Hepatocyte (in vitro differentiated cells): ENCODE results near the gene KDM4D. TPM values are rescaled to one million over a fixed set of nuclear protein-coding genes. Genes with fewer than 3 reads are reported as not detected.
"Not testable (repeated sequence)": the region's sequence is repeated elsewhere in the genome, so short reads cannot be mapped to it uniquely, and the experiment has no call there.

Source experiments
- DNase-seq: peaks from one replicate; pipeline ENCODE4 v3.0.0-alpha.2; 2016; ENCODE audit warnings: low spot score
- H2AFZ ChIP-seq: fragments of 200-600 bp; sonication (generic); 2 replicates; pipeline ENCODE4 v1.6.0; 2016; ENCODE audit warnings: antibody characterized with exemption, mild to moderate bottlenecking
- H3K27ac ChIP-seq: fragments of 200-600 bp; sonication (generic); 2 replicates; pipeline ENCODE4 v1.5.1; 2016; ENCODE audit warnings: mild to moderate bottlenecking
- H3K27me3 ChIP-seq: fragments of 200-600 bp; sonication (generic); 2 replicates; pipeline ENCODE4 v1.6.1; 2016
- H3K36me3 ChIP-seq: fragments of 200-600 bp; sonication (generic); replicated peaks from 2 replicates; pipeline ENCODE4 v1.5.1; 2016; ENCODE audit warnings: low read depth; ENCODE audit not compliant: insufficient read depth
- H3K4me1 ChIP-seq: fragments of 200-600 bp; sonication (generic); 2 replicates; pipeline ENCODE4 v1.5.1; 2016; ENCODE audit warnings: mild to moderate bottlenecking, moderate library complexity; ENCODE audit not compliant: insufficient read depth
- H3K4me2 ChIP-seq: fragments of 200-600 bp; sonication (generic); 2 replicates; pipeline ENCODE4 v1.6.0; 2016
- H3K4me3 ChIP-seq: fragments of 200-600 bp; sonication (generic); 2 replicates; pipeline ENCODE4 v1.5.1; 2016; ENCODE audit warnings: mild to moderate bottlenecking
- H3K79me2 ChIP-seq: fragments of 200-600 bp; sonication (generic); 2 replicates; pipeline ENCODE4 v1.6.0; 2017; ENCODE audit warnings: mild to moderate bottlenecking
- H3K9me2 ChIP-seq: fragments of 200-600 bp; sonication (generic); replicated peaks from 2 replicates; pipeline ENCODE4 v1.6.0; 2017; ENCODE audit warnings: mild to moderate bottlenecking; ENCODE audit not compliant: insufficient read depth
- H3K9me3 ChIP-seq: fragments of 200-600 bp; sonication (generic); 2 replicates; pipeline ENCODE4 v1.5.1; 2016; ENCODE audit warnings: low read depth, mild to moderate bottlenecking
- H4K20me1 ChIP-seq: fragments of 200-600 bp; sonication (generic); 2 replicates; pipeline ENCODE4 v1.6.0; 2016; ENCODE audit warnings: mild to moderate bottlenecking; ENCODE audit not compliant: insufficient read depth, poor library complexity, severe bottlenecking
- CTCF ChIP-seq: fragments of 200-600 bp; sonication (generic); IDR thresholded peaks from 2 replicates; pipeline ENCODE4 v1.5.1; 2016; ENCODE audit warnings: antibody characterized with exemption, mild to moderate bottlenecking; ENCODE audit not compliant: poor library complexity
- EZH2 ChIP-seq: fragments of 200-600 bp; sonication (generic); IDR thresholded peaks from 2 replicates; pipeline ENCODE4 v1.6.1; 2016; ENCODE audit warnings: antibody characterized with exemption, mild to moderate bottlenecking, borderline replicate concordance
- EZH2phosphoT487 ChIP-seq: fragments of 200-600 bp; sonication (generic); IDR thresholded peaks from one replicate; pipeline ENCODE4 v1.6.1; 2018; ENCODE audit warnings: antibody characterized with exemption, mild to moderate bottlenecking, low read depth, moderate library complexity; ENCODE audit not compliant: unreplicated experiment, severe bottlenecking
- WGBS: methylation state at CpG from one replicate; pipeline ENCODE4 v1.1.6; 2016; ENCODE audit warnings: low lambda C conversion rate; ENCODE audit errors: missing lambda C conversion rate; 5-methylcytosine and 5-hydroxymethylcytosine counted together
- polyA plus RNA-seq: library from polyadenylated mRNA; unstranded; fragments of >200 nt; fragmentation: Nextera tagmentation; extraction: Ambion mirVana; gene quantifications from 2 replicates; pipeline ENCODE4 v1.2.1, GENCODE V29; 2016
- total RNA-seq: library from RNA; depleted of rRNA; stranded (reverse); fragments of >200 nt; gene quantifications from 2 replicates; pipeline ENCODE4 v1.2.3, GENCODE V29; 2014

Gene KDM4D
- total and polyA plus RNA-seq, 2 experiments from 2014 or later: 0.46 to 0.80 TPM

- no peaks in the 10 kb centered on the region for H3K4me1 ChIP-seq
- no peaks in the 10 kb centered on the region for H3K9me2 ChIP-seq
Measured at GRCh38 chr11:95024958-95025357, 51.4 kb downstream of the KDM4D start, which contains the start of gene KDM4E. KDM4E (plus strand) TSS chr11:95025258; CDS start chr11:95025558, 300 bp downstream.

DNA sequence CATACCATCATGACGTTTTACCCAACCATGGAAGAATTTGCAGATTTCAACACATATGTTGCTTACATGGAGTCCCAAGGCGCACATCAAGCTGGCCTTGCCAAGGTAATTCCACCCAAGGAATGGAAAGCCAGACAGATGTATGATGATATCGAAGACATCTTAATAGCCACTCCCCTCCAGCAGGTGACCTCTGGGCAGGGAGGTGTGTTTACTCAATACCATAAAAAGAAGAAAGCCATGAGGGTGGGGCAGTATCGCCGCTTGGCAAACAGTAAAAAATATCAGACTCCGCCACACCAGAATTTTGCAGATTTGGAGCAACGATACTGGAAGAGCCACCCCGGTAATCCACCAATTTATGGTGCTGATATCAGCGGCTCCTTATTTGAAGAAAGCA, 52.1 kb downstream of the KDM4D start:
- H3K4me3 ChIP-seq, DNase-seq, H3K9me2 ChIP-seq, H3K9me3 ChIP-seq, H3K4me2 ChIP-seq, H2AFZ ChIP-seq, H3K4me1 ChIP-seq, H3K27me3 ChIP-seq, H3K79me2 ChIP-seq, H3K36me3 ChIP-seq, H4K20me1 ChIP-seq, H3K27ac ChIP-seq: not testable (repeated sequence)
- WGBS: 91% methylated on average over 9 of the region's 9 CpGs

More at GRCh38 chr11:95024958-95025357, 51.4 kb downstream of the KDM4D start, which contains the start of gene KDM4E:
- TF ChIP-seq EZH2phosphoT487 (no peak), CTCF (no peak), EZH2 (no peak)
- WGBS: 100% methylated on average over 1 of the region's 1 CpG
- Histone ChIP-seq H3K27ac (no peak within 1 kb of the TSS), H3K9me3 (no peaks in the 10 kb centered on the region), H2AFZ (no peak within 1 kb of the TSS), H4K20me1 (no peaks in the 10 kb centered on the region), H3K27me3 (no peaks in the 10 kb centered on the region), H3K4me3 (no peak within 1 kb of the TSS), H3K79me2 (no peaks in the 10 kb centered on the region), H3K4me2 (no peak within 1 kb of the TSS), H3K36me3 (no peaks in the 10 kb centered on the region)
- DNase-seq: no peak

DNA sequence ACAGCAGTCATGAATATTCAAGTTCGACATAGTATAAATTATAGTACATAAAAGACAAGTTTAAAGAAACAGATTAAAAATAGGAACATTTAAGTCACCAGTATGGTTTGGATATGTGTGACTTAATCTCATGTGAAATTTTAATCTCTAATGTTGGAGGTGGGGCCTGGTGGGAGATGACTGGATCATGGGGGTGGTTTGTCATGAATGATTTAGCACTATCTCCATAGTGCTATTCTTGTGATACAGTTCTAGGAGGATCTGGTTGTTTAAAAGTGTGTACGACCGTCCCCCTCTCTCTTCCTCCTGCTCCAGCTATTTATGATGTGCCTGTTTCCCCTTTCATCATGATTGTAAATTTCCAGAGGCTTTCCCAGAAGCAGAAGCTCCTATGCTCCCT, 54.8 kb downstream of the KDM4D start:
- no peak overlapping the region for H2AFZ ChIP-seq
- no peaks in the 10 kb centered on the region for H3K27me3 ChIP-seq
- no peaks in the 10 kb centered on the region for H4K20me1 ChIP-seq
- WGBS: 62% methylated on average over 3 of the region's 3 CpGs
- no peaks in the 10 kb centered on the region for H3K4me1 ChIP-seq
- no peak overlapping the region for H3K4me2 ChIP-seq
- no peak for DNase-seq
- no peaks in the 10 kb centered on the region for H3K36me3 ChIP-seq
- no peaks in the 10 kb centered on the region for H3K9me2 ChIP-seq
- no peaks in the 10 kb centered on the region for H3K9me3 ChIP-seq
- H3K27ac ChIP-seq: no peak overlapping the region
- H3K4me3 ChIP-seq: no peak overlapping the region
- TF ChIP-seq EZH2phosphoT487 (no peak), EZH2 (no peak), CTCF (no peak)
- H3K79me2 ChIP-seq: no peaks in the 10 kb centered on the region

- TF ChIP-seq CTCF (no peak), EZH2phosphoT487 (no peak), EZH2 (no peak)
- no peaks in the 10 kb centered on the region for H4K20me1 ChIP-seq
- H3K4me3 ChIP-seq: no peak overlapping the region
- no peak overlapping the region for H3K4me2 ChIP-seq
- no peaks in the 10 kb centered on the region for H3K36me3 ChIP-seq
- H3K27me3 ChIP-seq: no peaks in the 10 kb centered on the region
- WGBS: 100% methylated on average over 1 of the region's 1 CpG
- H3K9me3 ChIP-seq: no peaks in the 10 kb centered on the region
- no peaks in the 10 kb centered on the region for H3K9me2 ChIP-seq
- H2AFZ ChIP-seq: no peak overlapping the region
- no peaks in the 10 kb centered on the region for H3K79me2 ChIP-seq
- H3K4me1 ChIP-seq: no peaks in the 10 kb centered on the region
- H3K27ac ChIP-seq: no peak overlapping the region
- no peak for DNase-seq
Measured at GRCh38 chr11:95033051-95033450, 59.5 kb downstream of the KDM4D start.
